ENCODE data around the gene MED27. TPM values are rescaled to one million over a fixed set of nuclear protein-coding genes. Genes with fewer than 3 reads are reported as not detected.

Gene MED27
- total and polyA plus RNA-seq, 2 of the 4 experiments (the other 2 are of a cell fraction): 50.2 to 63.4 TPM

- H4K5ac ChIP-seq (ENCODE audit: low read depth, low read length): no peak overlapping the region
- in situ Hi-C loops (cut with MboI; ENCODE audit: low sequenced_read_pairs): no loop called here
- H3K9me1 ChIP-seq (ENCODE audit: insufficient read depth, low read length): no peaks in the 10 kb centered on the region
- H4K8ac ChIP-seq (ENCODE audit: low read depth in 2 of 2, low read length in 2 of 2): no peak overlapping the region
- WGBS, 2 experiments (ENCODE audit: extremely low coverage in 2 of 2, insufficient read length in 1 of 2): 92% methylated on average over 8 of the region's 18 CpGs; no CpG with 5 or more reads in 1 of the 2 experiments
- no peak for ATAC-seq (ENCODE audit: low read depth)
- no peak overlapping the region for H2BK120ac ChIP-seq (ENCODE audit: low read depth, low read length)
- H3K9ac ChIP-seq (ENCODE audit: low read depth, low read length): no peak overlapping the region
- H3K79me1 ChIP-seq (ENCODE audit: low read depth in 1 of 2, low read length in 2 of 2): no peaks in the 10 kb centered on the region
- H3K4ac ChIP-seq (ENCODE audit: low read depth, low read length): no peak overlapping the region
- CTCF ChIA-PET: no interaction called here
- no peak overlapping the region for H2BK20ac ChIP-seq (ENCODE audit: low read depth, low read length)
- no peak overlapping the region for H3K27ac ChIP-seq (ENCODE audit: insufficient read depth, low read length)
- H3K18ac ChIP-seq (ENCODE audit: low read depth, low read length): no peak overlapping the region
- no peak overlapping the region for H3K56ac ChIP-seq (ENCODE audit: extremely low read depth, insufficient read depth, low read length)
- POLR2A ChIA-PET (ENCODE audit: unreplicated experiment): no interaction called here
- H2AFZ ChIP-seq (replicated peaks; ENCODE audit: low read length, poor library complexity): no peak overlapping the region
- H3K27me3 ChIP-seq (ENCODE audit: control insufficient read depth, insufficient read depth, low read length): peaks cover 35% of the 10 kb centered on the region
- peaks cover 15% of the 10 kb centered on the region for H3K9me3 ChIP-seq (ENCODE audit: control insufficient read depth, insufficient read depth, low read length)
- H3K36me3 ChIP-seq (ENCODE audit: control insufficient read depth, insufficient read depth, low read length): no peaks in the 10 kb centered on the region
- BruUV-seq (replicated peaks): no TSS peak
- no peak overlapping the region for H2AK9ac ChIP-seq (replicated peaks; ENCODE audit: low read depth, low read length, poor library complexity)
- H2BK15ac ChIP-seq (ENCODE audit: low read depth, low read length): no peak overlapping the region
- H4K91ac ChIP-seq (ENCODE audit: insufficient read depth, low read depth, low read length): no peak overlapping the region
- no peak overlapping the region for H3K4me3 ChIP-seq (ENCODE audit: insufficient read depth, low read depth, low read length)
- H3K14ac ChIP-seq (replicated peaks; ENCODE audit: low read depth, low read length): no peak overlapping the region
- no peak overlapping the region for H2AK5ac ChIP-seq (ENCODE audit: low read depth, low read length)
- H3K4me2 ChIP-seq (ENCODE audit: low read depth, low read length): no peak overlapping the region
- no peak overlapping the region for H2BK5ac ChIP-seq (ENCODE audit: low read depth, low read length, poor library complexity, severe bottlenecking)
- dilution Hi-C loops (cut with HindIII; ENCODE audit: low sequenced_read_pairs, unreplicated experiment): no loop called here
- DNase-seq: no peak
- peaks cover 11% of the 10 kb centered on the region; the same call in 1 of the 2 replicates for H4K20me1 ChIP-seq (ENCODE audit: insufficient read depth, low read length)
- intact Hi-C loops (cut with micrococcal nuclease): no loop called here
- TF ChIP-seq BHLHE40 (IDR thresholded peaks at IDR 0.05; ENCODE audit: low read depth, low read length) (no peak), POLR2A (IDR thresholded peaks at IDR 0.05; ENCODE audit: low read depth, low read length) (no peak), RCOR1 (IDR thresholded peaks at IDR 0.05; ENCODE audit: insufficient replicate concordance, low read length) (no peak), SMC3 (IDR thresholded peaks at IDR 0.05; ENCODE audit: low read depth, low read length) (no peak), CEBPB (IDR thresholded peaks at IDR 0.05; ENCODE audit: low read depth, low read length) (no peak), MAFK (IDR thresholded peaks at IDR 0.05; ENCODE audit: low read depth, low read length) (no peak), USF2 (IDR thresholded peaks at IDR 0.05; ENCODE audit: low read depth, low read length) (no peak), NFE2L2 (IDR thresholded peaks at IDR 0.05; ENCODE audit: low read depth, low read length) (no peak), MAZ (IDR thresholded peaks at IDR 0.05; ENCODE audit: borderline replicate concordance, low read depth, low read length) (no peak)
- H3K4me1 ChIP-seq (ENCODE audit: control insufficient read depth, insufficient read depth, low read length): no peaks in the 10 kb centered on the region
- H3K23ac ChIP-seq (ENCODE audit: low read depth, low read length): no peak overlapping the region
Measured at GRCh38 chr9:131836021-131836420, 243.6 kb downstream of the MED27 start.
